ENCODE data around the gene CAPZA2. TPM values are rescaled to one million over a fixed set of nuclear protein-coding genes. Genes with fewer than 3 reads are reported as not detected.
A peak's percentile ranks its signal among the peaks of the same experiment; 100 is the strongest.
"Not testable (repeated sequence)": the region's sequence is repeated elsewhere in the genome, so short reads cannot be mapped to it uniquely, and the experiment has no call there.

The CAPZA2 gene
- total RNA-seq, 1 donor from 2014 or later: 198 TPM

- DNase-seq (ENCODE audit: low spot score) (no peak), ATAC-seq (no peak)
- intact Hi-C loops (cut with DNase I): no loop called here
These were observed 40.5 kb downstream of the CAPZA2 start for GRCh38 chr7:116902867-116903266.

GRCh38 chr7:116906391-116906790 is 44.0 kb downstream of the CAPZA2 start:
- no peak for ATAC-seq
- intact Hi-C loops (cut with DNase I): no loop called here
- no peak for DNase-seq (ENCODE audit: low spot score)

GRCh38 chr7:116910383-116910782 is 48.0 kb downstream of the CAPZA2 start:
- ATAC-seq (no peak), DNase-seq (ENCODE audit: low spot score) (no peak)
- intact Hi-C loops (cut with DNase I): no loop called here

GRCh38 chr7:116911801-116912200 is 49.4 kb downstream of the CAPZA2 start:
- intact Hi-C loops (cut with DNase I): no loop called here
- no peak for DNase-seq (ENCODE audit: low spot score)
- no peak for ATAC-seq

- DNase-seq (ENCODE audit: low spot score) (no peak), ATAC-seq (no peak)
- intact Hi-C loops (cut with DNase I): no loop called here
These were observed 50.0 kb downstream of the CAPZA2 start for GRCh38 chr7:116912269-116912909.

GRCh38 chr7:116918704-116919103 is 56.3 kb downstream of the CAPZA2 start:
- intact Hi-C loops (cut with DNase I): no loop called here
- ATAC-seq: no peak
- no peak for DNase-seq (ENCODE audit: low spot score)

- no peak for ATAC-seq
- intact Hi-C loops (cut with DNase I): no loop called here
- DNase-seq (ENCODE audit: low spot score): no peak
These were observed 58.0 kb downstream of the CAPZA2 start for GRCh38 chr7:116920359-116920758.

- DNase-seq (ENCODE audit: low spot score): no peak
- intact Hi-C loops (cut with DNase I): no loop called here
- no peak for ATAC-seq
These were observed 60.2 kb downstream of the CAPZA2 start for GRCh38 chr7:116922545-116922944.

- DNase-seq (ENCODE audit: low spot score) (no peak), ATAC-seq (no peak)
- intact Hi-C loops (cut with DNase I): no loop called here
These were observed 62.4 kb downstream of the CAPZA2 start for GRCh38 chr7:116924741-116925140.

- intact Hi-C loops (cut with DNase I): no loop called here
- DNase-seq (ENCODE audit: low spot score): no peak
- no peak for ATAC-seq
These were observed 66.6 kb downstream of the CAPZA2 start for GRCh38 chr7:116929021-116929420.

GRCh38 chr7:116929914-116930913 is 67.8 kb downstream of the CAPZA2 start:
- intact Hi-C loops (cut with DNase I): no loop called here
- ATAC-seq (peak; percentile 87), DNase-seq (ENCODE audit: low spot score) (peak; percentile 90)

- DNase-seq (ENCODE audit: low spot score) (no peak), ATAC-seq (no peak)
- intact Hi-C loops (cut with DNase I): no loop called here
These were observed 70.2 kb downstream of the CAPZA2 start for GRCh38 chr7:116932566-116932965.

GRCh38 chr7:116933465-116933864 is 71.1 kb downstream of the CAPZA2 start:
- ATAC-seq: no peak
- no peak for DNase-seq (ENCODE audit: low spot score)
- intact Hi-C loops (cut with DNase I): no loop called here

GRCh38 chr7:116934580-116934979 is 72.2 kb downstream of the CAPZA2 start:
- ATAC-seq: no peak
- DNase-seq (ENCODE audit: low spot score): no peak
- intact Hi-C loops (cut with DNase I): no loop called here

- DNase-seq (ENCODE audit: low spot score); ATAC-seq; intact Hi-C loops (cut with DNase I): not testable (repeated sequence)
These were observed 74.5 kb downstream of the CAPZA2 start for GRCh38 chr7:116936844-116937243.

GRCh38 chr7:116938678-116939077 is 76.3 kb downstream of the CAPZA2 start:
- DNase-seq (ENCODE audit: low spot score): no peak
- intact Hi-C loops (cut with DNase I): no loop called here
- no peak for ATAC-seq

- DNase-seq (ENCODE audit: low spot score) (no peak), ATAC-seq (no peak)
- intact Hi-C loops (cut with DNase I): no loop called here
These were observed 78.4 kb downstream of the CAPZA2 start for GRCh38 chr7:116940689-116941370.

- intact Hi-C loops (cut with DNase I): no loop called here
- ATAC-seq: no peak
- DNase-seq (ENCODE audit: low spot score): no peak
These were observed 80.1 kb downstream of the CAPZA2 start for GRCh38 chr7:116942504-116942903.

- ATAC-seq: no peak
- no peak for DNase-seq (ENCODE audit: low spot score)
- intact Hi-C loops (cut with DNase I): no loop called here
These were observed 86.5 kb downstream of the CAPZA2 start for GRCh38 chr7:116948934-116949333.
